SJSA1 (cell line): ENCODE results near the gene ZFHX3. TPM values are rescaled to one million over a fixed set of nuclear protein-coding genes. Genes with fewer than 3 reads are reported as not detected.
"Not testable (repeated sequence)": the region's sequence is repeated elsewhere in the genome, so short reads cannot be mapped to it uniquely, and the experiment has no call there.

ENCODE experiments used
- DNase-seq, 2 experiments: peaks; one replicate each; pipeline ENCODE4 v3.0.0-alpha.2; 2015 to 2020; ENCODE audit warnings: low spot score in 2 of 2, low read depth in 1 of 2
- H3K27ac ChIP-seq: fragments of 250-450 bp; sonication (Bioruptor Pico); 2 replicates; pipeline ENCODE4 v1.5.1; 2020; ENCODE audit warnings: mild to moderate bottlenecking, moderate library complexity
- H3K27me3 ChIP-seq: fragments of 250-450 bp; sonication (Bioruptor Pico); replicated peaks from 2 replicates; pipeline ENCODE4 v1.5.1; 2020; ENCODE audit warnings: mild to moderate bottlenecking, moderate library complexity
- H3K36me3 ChIP-seq: fragments of 250-450 bp; sonication (Bioruptor Pico); 2 replicates; pipeline ENCODE4 v1.5.1; 2020; ENCODE audit warnings: mild to moderate bottlenecking
- H3K4me1 ChIP-seq: fragments of 250-450 bp; sonication (Bioruptor Pico); replicated peaks from 2 replicates; pipeline ENCODE4 v1.6.1; 2021; ENCODE audit warnings: mild to moderate bottlenecking
- H3K4me3 ChIP-seq: fragments of 250-450 bp; sonication (Bioruptor Pico); 2 replicates; pipeline ENCODE4 v1.5.1; 2020; ENCODE audit warnings: mild to moderate bottlenecking
- H3K9me3 ChIP-seq: fragments of 250-450 bp; sonication (Bioruptor Pico); replicated peaks from 2 replicates; pipeline ENCODE4 v1.5.1; 2020; ENCODE audit warnings: mild to moderate bottlenecking
- total RNA-seq: library from RNA; depleted of rRNA; stranded (reverse); fragments of >200 nt; shearing (Covaris generic); gene quantifications from 2 replicates; pipeline ENCODE4 v1.2.3, GENCODE V29; 2014

The ZFHX3 gene
- total RNA-seq, 1 experiment from 2014 or later = 2.3 TPM

DNA sequence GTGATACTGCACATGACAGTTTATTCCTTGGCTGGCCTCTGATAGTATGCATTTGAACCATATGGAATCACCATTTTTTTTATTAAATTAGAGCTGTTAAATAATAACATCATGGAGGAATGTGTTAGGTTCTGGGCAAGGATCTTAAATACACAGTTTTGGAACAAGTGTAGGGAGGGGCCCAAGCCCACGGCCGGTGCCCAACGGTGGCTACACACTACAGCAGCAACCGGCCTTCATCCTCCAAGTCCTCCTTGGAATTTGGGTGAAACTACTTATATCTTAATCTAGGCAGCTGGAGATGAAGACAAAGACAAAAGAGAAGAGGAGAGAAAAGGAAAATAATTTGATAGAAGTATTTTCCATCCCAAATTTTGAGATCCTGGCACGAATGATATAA, 35.6 kb downstream of the ZFHX3 start:
- DNase-seq = no peak
- Histone ChIP-seq H3K4me1 (peaks cover 10% of the 10 kb centered on the region; the same call in 1 of the 2 replicates), H3K27ac (no peak overlapping the region), H3K36me3 (no peaks in the 10 kb centered on the region), H3K9me3 (no peaks in the 10 kb centered on the region), H3K27me3 (no peaks in the 10 kb centered on the region), H3K4me3 (no peak overlapping the region)

DNA sequence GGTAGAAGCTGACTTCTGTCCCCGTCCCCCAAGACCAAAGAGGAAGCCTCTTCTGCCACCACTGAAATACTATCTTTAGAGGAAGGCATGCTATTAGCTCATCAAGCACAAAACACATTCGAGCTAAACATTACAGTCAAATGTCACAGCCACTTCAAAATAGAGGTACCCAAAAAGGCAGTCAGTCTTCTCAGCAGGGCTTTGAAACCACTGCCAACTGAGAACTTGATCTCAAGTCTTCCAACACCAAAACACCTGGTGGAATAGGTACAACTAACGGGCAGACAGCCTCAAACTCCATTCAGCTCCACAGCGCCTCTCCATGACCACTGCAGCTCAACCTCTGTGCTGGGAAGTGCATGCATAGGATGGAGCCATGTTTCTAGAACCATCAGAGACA, 36.0 kb downstream of the ZFHX3 start:
- Histone ChIP-seq H3K27me3 (no peaks in the 10 kb centered on the region), H3K27ac (no peak overlapping the region), H3K4me3 (no peak overlapping the region), H3K36me3 (no peaks in the 10 kb centered on the region), H3K9me3 (no peaks in the 10 kb centered on the region), H3K4me1 (peaks cover 10% of the 10 kb centered on the region; the same call in 1 of the 2 replicates)
- no peak for DNase-seq

DNA sequence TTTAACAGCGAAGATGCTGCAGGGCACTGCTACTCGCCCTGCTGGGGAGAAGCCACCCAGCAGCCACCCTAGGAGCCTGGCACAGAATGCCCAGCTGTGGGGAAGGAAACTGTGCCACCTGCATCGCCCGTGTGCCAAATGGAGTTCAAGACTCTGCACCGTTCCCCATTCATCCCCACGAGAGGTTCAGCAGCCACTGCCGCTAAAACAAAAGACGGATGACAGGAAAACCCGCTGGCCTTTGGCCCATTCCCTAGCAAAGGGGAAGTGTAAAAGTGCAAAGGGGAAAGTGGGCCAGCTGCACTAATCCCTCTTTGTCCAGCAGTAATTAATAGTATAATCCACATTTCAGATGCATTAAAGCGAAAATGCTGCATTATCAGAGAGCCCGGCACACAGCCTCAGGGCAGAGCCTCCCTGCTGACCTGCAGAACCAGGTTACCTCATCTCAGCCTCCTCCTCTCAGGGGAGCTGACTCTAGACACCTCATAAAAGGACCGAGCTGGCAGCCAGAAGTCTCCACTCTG, 37.7 kb downstream of the ZFHX3 start:
- no peak for DNase-seq
- Histone ChIP-seq H3K9me3 (no peaks in the 10 kb centered on the region), H3K27ac (no peak overlapping the region)

DNA sequence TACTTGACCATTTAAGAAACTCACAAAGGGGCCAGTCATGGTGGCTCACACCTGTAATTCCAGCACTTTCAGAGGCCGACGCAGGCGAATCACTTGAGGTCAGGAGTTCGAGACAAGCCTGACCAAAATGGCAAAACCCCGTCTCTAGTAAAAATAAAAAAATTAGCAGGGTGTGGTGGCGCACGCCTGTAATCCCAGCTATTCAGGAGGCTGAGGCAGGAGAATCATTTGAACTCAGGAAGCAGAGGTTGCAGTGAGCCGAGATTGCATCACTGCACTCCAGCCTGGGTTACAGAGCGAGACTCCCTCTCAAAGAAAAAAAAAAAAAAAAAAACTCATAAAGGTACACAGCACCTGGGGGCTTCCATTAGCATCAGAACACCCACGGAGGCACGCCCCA, 38.2 kb downstream of the ZFHX3 start:
- H3K4me3 ChIP-seq, H3K27ac ChIP-seq, H3K9me3 ChIP-seq, H3K27me3 ChIP-seq, DNase-seq, H3K4me1 ChIP-seq, H3K36me3 ChIP-seq: not testable (repeated sequence)

More for the DNA sequence above, 37.7 kb downstream of the ZFHX3 start:
- Histone ChIP-seq H3K4me1 (no peaks in the 10 kb centered on the region), H3K36me3 (no peaks in the 10 kb centered on the region), H3K4me3 (no peak overlapping the region), H3K27me3 (no peaks in the 10 kb centered on the region)

DNA sequence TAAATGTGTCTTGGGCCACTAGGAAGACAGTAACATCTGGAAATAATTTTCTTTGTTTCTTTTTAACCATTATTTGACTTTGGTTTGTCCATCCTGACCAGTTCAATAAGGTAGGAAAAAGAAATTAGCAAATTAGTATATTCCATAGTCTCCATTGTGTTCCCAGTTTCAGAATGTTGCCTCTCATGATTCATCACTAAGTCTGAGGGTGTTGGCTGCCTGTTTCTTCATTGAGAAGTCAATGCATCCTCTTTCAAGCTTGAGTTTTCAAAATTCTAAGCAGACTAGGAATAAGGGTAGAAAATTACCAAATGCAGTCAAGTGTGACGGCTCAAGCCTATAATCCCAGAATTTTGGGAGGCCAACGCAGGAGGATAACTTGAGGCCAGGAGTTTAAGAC, 41.9 kb downstream of the ZFHX3 start:
- H3K4me1 ChIP-seq = no peaks in the 10 kb centered on the region
- H3K36me3 ChIP-seq = no peaks in the 10 kb centered on the region
- H3K9me3 ChIP-seq = peaks cover 3% of the 10 kb centered on the region; the same call in 1 of the 2 replicates
- DNase-seq = no peak
- no peaks in the 10 kb centered on the region for H3K27me3 ChIP-seq
- no peak overlapping the region for H3K27ac ChIP-seq
- no peak overlapping the region for H3K4me3 ChIP-seq

DNA sequence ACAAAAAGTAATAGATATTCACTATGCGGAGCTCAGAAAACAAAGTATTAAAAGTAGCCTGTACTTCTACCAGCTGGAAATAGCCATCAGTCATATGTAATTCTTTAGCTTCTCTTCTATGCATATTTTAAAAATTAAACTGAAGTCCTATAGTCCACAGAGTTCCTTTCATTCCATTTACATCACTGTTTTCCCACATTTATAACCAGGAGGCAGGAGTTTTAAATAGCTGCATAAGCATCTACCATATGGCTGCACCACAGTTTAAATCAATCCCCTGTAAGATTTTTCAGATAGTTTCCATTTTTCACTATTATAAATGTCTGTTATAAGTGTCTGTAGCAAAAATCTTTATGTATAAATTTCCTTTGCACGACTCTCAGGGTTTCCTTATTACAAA, 45.1 kb downstream of the ZFHX3 start:
- Histone ChIP-seq H3K9me3 (peaks cover 3% of the 10 kb centered on the region; the same call in 1 of the 2 replicates), H3K27me3 (no peaks in the 10 kb centered on the region), H3K27ac (no peak overlapping the region), H3K4me3 (no peak overlapping the region), H3K36me3 (no peaks in the 10 kb centered on the region; the same call in 1 of the 2 replicates), H3K4me1 (no peaks in the 10 kb centered on the region)
- DNase-seq = no peak

DNA sequence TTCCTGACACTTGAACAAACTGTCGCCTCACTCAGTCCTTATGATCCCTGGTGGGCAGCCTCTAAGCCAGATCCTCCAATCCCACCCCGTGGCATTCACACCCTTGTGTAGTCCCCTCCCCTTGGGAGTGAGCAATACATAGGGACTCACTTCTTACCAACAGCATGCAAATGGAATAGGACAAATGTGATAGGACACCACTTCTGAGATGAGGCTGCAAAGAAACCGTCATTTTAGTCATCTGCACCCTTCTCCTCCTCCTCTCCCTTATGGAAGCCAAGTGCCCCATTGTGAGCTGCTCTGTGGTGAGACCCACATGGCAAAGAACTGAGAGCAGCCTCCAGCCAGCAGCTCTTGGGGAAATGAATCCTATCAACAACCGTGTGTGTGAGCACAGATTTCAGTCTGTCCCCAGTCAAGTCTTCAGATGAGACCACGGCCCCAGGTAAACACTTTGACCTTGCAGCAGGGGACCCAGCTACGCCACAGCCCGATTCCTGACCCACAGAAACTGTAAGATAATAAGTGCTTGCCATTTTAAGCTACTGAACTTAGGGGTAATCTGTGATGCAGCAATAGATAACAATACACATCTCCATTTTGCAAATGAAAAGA, 46.9 kb downstream of the ZFHX3 start:
- Histone ChIP-seq H3K27ac (no peak overlapping the region), H3K36me3 (no peaks in the 10 kb centered on the region; the same call in 1 of the 2 replicates), H3K9me3 (peaks cover 3% of the 10 kb centered on the region; the same call in 1 of the 2 replicates), H3K27me3 (no peaks in the 10 kb centered on the region), H3K4me1 (no peaks in the 10 kb centered on the region), H3K4me3 (no peak overlapping the region)
- no peak for DNase-seq

DNA sequence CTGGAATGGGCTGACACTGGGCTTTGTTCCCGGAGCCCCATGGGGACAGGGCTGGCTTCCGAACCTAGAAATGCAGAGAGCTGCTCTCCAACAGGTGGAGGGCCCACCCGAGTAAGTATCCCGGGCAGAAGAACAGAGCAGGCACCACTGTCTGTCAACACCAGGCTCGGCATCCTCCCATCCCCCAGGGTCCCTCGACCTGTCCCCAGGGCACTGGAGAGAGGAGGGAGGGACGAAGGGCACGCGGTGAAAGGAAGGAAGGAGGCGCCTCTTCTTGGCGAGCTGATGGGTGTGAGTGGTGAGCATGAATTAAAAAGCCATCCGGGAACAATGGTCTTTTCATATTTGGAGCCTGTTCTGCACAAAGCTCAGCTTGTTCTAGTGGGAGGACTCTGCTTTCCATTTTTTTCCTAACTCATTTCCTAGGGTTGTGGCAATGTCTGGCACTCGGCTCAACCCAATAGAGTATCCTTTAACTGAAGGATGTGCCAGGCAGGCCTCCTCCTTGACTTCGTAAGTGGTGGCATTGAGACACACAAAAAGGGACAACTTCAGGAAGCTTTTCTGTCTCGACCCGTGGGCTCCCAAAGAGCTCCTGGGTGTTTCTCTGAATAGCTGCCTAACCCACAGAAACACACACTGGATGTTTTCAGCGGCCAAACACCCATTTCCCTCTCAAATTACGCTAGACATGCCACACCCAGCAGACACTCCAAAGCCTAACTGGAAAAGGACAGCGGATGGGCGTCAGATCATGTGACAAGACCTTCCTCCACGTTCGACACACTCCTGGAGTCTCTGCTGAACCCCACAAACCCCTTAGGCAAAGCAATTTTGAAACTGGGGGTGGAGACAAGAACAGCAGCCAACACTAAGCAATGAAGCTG, 47.7 kb downstream of the ZFHX3 start:
- H3K4me1 ChIP-seq = no peaks in the 10 kb centered on the region
- H3K4me3 ChIP-seq = no peak overlapping the region
- no peaks in the 10 kb centered on the region for H3K27me3 ChIP-seq
- H3K27ac ChIP-seq = no peak overlapping the region
- H3K36me3 ChIP-seq = no peaks in the 10 kb centered on the region; the same call in 1 of the 2 replicates
- no peak for DNase-seq
- peaks cover 3% of the 10 kb centered on the region; the same call in 1 of the 2 replicates for H3K9me3 ChIP-seq

DNA sequence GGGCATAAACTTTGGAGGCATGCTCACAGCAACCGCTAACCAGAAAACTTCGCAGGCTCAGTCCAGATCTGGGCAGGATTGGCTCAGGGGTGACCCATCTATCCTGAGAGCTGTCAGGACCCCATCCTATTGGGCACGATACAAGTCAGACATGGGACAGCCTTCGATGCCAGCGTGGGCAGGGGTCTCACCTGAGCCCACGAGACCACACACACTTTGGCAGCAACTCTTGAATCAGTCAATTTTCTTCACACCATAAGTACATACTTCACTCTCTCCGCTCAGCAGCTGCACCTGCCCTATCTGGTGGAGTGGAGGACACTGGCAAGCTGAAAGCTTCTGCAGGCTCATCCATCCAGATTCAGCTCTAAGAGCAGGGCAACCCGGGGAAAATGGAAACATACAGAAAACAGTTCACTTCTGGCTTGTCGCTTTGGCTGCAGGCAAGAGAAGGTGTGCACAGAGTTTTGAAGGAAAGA, 48.3 kb downstream of the ZFHX3 start:
- Histone ChIP-seq H3K27me3 (no peaks in the 10 kb centered on the region), H3K27ac (no peak overlapping the region), H3K4me1 (no peaks in the 10 kb centered on the region), H3K36me3 (no peaks in the 10 kb centered on the region; the same call in 1 of the 2 replicates), H3K9me3 (peaks cover 3% of the 10 kb centered on the region; the same call in 1 of the 2 replicates), H3K4me3 (no peak overlapping the region)
- DNase-seq = no peak

DNA sequence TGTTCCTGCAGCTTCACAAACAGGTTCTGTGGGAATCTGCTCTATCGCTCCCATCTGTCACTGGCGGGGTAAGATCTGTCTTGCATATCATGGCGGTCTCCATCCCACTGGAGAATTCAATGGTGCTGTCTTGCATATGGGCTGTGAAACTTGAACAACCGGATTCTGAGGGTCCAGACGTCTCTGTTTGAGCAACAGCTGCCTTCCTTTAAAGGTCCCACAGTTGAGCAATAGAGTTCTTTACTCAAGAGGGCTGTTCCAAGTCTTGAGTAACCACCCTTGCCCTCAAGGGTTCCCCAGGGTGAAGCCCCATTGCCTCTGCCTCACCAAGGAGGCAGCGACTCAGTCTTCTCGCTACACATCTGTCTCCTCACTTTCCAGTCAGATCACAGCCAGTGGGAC, 50.8 kb downstream of the ZFHX3 start:
- no peak for DNase-seq
- Histone ChIP-seq H3K4me1 (no peaks in the 10 kb centered on the region), H3K9me3 (peaks cover 3% of the 10 kb centered on the region; the same call in 1 of the 2 replicates), H3K27me3 (no peaks in the 10 kb centered on the region), H3K36me3 (no peaks in the 10 kb centered on the region; the same call in 1 of the 2 replicates), H3K27ac (no peak overlapping the region), H3K4me3 (no peak overlapping the region)

DNA sequence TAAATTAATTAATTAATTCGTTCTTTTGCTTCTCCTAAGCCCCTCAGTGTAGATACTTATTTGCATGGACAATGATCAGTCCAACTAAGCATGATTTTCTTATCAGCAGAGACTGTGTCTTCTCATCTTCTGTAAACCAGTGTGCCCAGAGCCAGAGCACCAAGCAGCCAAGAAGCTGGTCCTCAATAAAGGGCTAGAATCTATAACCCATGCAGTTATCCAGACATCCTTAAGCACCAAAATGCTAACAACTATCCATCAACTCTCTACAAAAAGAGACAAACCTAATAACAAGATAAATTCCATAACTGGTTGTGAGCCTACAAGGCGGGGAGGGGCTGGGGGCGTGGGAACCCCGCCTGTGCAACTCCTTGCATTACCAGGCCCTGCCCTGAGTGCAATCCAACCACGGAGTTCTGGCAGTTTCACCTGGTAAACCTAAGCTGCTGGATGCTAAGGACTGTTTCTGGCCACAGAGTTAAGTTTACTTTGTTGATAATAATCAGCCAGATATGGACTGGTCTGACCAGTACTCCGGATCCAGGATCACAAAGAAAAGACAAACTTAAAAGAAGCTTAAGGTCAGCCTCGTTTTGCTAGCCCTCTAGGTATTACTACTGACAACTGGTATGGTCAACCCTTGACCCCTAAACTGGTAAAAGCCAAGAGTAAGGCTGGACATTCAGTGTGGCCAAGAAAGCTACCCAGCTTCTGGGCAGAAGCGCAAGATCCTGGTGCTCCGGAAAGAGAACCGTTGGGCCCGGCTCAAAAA, 51.5 kb downstream of the ZFHX3 start:
- Histone ChIP-seq H3K4me1 (peaks cover 2% of the 10 kb centered on the region; the same call in 1 of the 2 replicates), H3K4me3 (no peak overlapping the region), H3K36me3 (no peaks in the 10 kb centered on the region; the same call in 1 of the 2 replicates), H3K27ac (no peak overlapping the region), H3K27me3 (no peaks in the 10 kb centered on the region), H3K9me3 (peaks cover 3% of the 10 kb centered on the region; the same call in 1 of the 2 replicates)
- DNase-seq = no peak

DNA sequence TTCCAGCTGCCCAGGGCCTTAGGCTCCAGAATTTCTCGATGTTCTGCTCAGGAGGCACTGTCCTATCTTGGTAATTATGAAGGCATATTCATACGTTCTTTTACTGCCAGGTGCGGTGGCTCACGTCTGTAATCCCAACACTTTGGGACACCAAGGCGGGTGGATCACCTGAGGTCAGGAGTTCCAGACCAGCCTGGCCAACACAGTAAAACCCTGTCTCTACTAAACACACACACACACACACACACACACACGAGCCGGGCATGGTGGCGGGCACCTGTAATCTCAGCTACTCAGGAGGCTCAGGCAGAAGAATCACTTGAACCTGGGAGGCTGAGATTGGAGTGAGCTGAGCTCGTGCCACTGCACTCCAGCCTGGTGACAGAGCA, 52.1 kb downstream of the ZFHX3 start:
- DNase-seq, H3K9me3 ChIP-seq, H3K27ac ChIP-seq, H3K27me3 ChIP-seq, H3K4me1 ChIP-seq, H3K4me3 ChIP-seq, H3K36me3 ChIP-seq: not testable (repeated sequence)

DNA sequence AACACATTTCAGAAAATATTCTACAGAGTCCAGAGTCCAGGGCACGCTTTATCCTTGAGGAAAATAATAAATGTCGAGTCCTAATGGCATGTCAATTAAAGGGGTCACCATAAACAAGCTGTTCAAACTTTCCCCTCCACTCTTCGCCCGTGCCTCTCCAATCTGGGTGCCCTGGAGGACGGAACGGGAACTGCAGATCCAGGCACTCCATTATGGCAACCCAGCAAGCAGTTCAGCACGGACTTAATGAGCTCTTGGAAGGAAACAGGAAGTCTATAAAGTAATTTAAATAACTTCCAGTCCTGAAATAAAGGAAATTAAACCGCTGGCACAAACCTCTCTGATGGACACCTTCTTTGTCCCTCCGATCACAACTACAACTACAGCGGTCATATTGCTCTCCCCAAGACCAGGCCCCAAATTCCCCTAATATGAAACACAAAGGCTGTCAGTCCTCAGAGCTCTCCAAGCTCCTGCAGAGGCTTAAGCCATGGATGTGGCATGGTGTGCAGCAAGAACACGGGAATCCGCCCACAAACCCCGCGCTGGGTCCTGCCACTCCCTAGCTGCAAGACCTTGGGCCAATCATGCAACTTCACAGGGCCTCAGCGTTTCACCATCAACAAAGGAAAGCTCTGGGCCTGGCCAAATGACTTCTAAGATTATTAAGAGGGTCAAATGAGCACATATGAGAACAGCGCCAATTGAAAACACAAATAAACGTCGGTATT, 52.6 kb downstream of the ZFHX3 start:
- peaks cover 13% of the 10 kb centered on the region for H3K4me1 ChIP-seq
- H3K9me3 ChIP-seq = no peaks in the 10 kb centered on the region
- no peak overlapping the region for H3K27ac ChIP-seq
- no peaks in the 10 kb centered on the region for H3K27me3 ChIP-seq
- DNase-seq = no peak
- H3K4me3 ChIP-seq = no peak overlapping the region
- no peaks in the 10 kb centered on the region; the same call in 1 of the 2 replicates for H3K36me3 ChIP-seq
